GM12873 (cell line): ENCODE data around the gene NXPH4.

Experiments
- CTCF ChIP-seq: IDR thresholded peaks from 2 replicates; pipeline ENCODE4 v1.5.1; 2012; ENCODE audit warnings: low read depth, mild to moderate bottlenecking, moderate library complexity, low read length, control low read depth; ENCODE audit not compliant: insufficient read depth; ENCODE audit errors: missing control alignments

The NXPH4 gene

DNA sequence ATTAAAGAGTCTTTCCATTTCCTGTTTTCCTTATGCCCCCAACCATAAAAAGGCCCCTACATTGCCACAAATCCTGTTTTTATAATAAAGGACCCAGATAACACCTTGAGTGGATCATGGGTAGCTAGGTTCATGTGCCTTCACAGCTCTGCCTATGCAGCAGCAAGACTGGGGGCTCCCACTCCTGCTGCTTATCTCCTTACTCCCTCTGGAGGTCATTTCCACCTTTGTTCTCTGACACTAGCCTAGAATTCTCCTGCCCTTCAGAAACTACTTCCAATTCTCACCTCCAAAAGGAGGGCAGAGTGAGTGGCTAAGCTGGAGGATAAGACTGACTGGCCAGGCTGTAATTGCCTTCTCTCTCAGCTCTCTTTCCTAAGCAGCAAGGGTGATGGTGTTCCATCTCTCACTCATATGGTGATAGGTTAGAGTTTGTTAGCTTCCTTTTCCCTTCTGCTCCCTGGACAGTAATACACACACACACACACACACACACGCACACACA, 54.4 kb downstream of the NXPH4 start:
- TF ChIP-seq CTCF, result no peak

DNA sequence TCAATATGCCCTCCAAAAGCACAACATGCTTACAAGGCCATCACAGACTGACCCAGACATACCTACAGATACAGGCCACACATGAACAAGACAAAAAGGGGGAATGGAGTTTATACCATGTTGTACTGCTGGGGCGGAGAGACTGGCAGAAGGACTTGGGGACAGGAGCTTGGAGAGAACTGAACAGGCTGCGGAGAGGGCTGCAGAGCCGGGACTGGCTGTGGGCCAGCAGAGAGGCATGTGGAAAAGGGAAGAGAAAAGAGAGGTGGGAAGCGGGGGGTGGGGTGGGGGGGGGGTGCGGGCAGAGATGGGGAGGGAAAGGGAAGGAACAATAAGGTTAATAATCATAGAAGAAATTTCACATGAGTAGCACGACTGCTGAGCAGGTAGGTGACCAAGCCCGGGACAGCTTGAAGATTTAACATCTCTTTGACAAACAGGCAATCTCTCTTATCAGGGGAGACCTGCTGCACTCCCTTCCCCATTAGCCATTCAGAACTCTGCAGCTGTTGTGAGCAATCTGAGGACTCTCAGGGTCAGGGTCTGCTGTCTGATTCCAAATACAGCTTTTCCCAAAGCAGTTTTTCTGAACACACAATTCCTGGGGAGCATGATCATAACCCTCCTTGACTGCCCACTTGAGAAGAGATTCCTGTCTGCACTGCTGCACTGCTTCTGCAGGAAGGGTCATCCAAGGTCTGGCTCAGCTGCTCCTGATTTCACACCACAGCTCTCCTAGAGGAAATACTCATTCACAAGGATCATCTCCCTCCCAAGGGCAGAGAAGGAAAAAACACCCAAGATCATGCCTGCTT, 56.0 kb downstream of the NXPH4 start:
- no peak for TF ChIP-seq CTCF

GRCh38 chr12:57273516-57273915, 56.9 kb downstream of the NXPH4 start:
- no peak for TF ChIP-seq CTCF
